Suprapubic skin (tissue), 4 donors: ENCODE data around the gene HPGDS. TPM values are rescaled to one million over a fixed set of nuclear protein-coding genes. Genes with fewer than 3 reads are reported as not detected.

Source experiments
- DNase-seq, 2 donors: peaks; one replicate each; pipeline ENCODE4 v3.0.0-alpha.2; 2019; ENCODE audit warnings: low spot score in 2 of 2
- H3K27ac ChIP-seq: fragments of 200-600 bp; sonication (generic); one replicate; pipeline ENCODE4 v1.5.1; 2019
- H3K27me3 ChIP-seq: fragments of 200-600 bp; sonication (generic); one replicate; pipeline ENCODE4 v1.5.1; 2019
- H3K36me3 ChIP-seq: fragments of 200-600 bp; sonication (generic); one replicate; pipeline ENCODE4 v1.5.1; 2019
- H3K4me1 ChIP-seq: fragments of 200-600 bp; sonication (generic); one replicate; pipeline ENCODE4 v1.5.1; 2019
- H3K4me3 ChIP-seq: fragments of 200-600 bp; sonication (generic); one replicate; pipeline ENCODE4 v1.5.1; 2019; ENCODE audit warnings: mild to moderate bottlenecking
- H3K9me3 ChIP-seq: fragments of 200-600 bp; sonication (generic); one replicate; pipeline ENCODE4 v1.5.1; 2019
- CTCF ChIP-seq, 2 donors: fragments of 200-600 bp in 1 of 2; fragments of 450-650 bp in 1 of 2; sonication (generic) in 1 of 2; IDR thresholded peaks; one replicate each; pipeline ENCODE4 v1.5.1; 2016 to 2019; ENCODE audit warnings: antibody characterized with exemption in 2 of 2, mild to moderate bottlenecking in 1 of 2, moderate library complexity in 1 of 2
- EP300 ChIP-seq: sonication (generic); formaldehyde crosslinking; IDR thresholded peaks from one replicate; pipeline ENCODE4 v1.6.1; 2017; ENCODE audit warnings: antibody characterized with exemption
- POLR2A ChIP-seq, 2 donors: fragments of 450-650 bp; IDR thresholded peaks; one replicate each; pipeline ENCODE4 v1.6.1; 2017; ENCODE audit warnings: antibody characterized with exemption in 2 of 2, mild to moderate bottlenecking in 2 of 2, moderate library complexity in 2 of 2
- POLR2AphosphoS5 ChIP-seq, 3 donors: sonication (generic); formaldehyde crosslinking; IDR thresholded peaks; one replicate each; pipeline ENCODE4 v1.6.1; 2017; ENCODE audit warnings: antibody characterized with exemption in 3 of 3
- WGBS: methylation state at CpG from one replicate; pipeline ENCODE4 v1.1.5; 2018; 5-methylcytosine and 5-hydroxymethylcytosine counted together
- total RNA-seq, 4 donors: library from RNA; depleted of rRNA; stranded (reverse); fragments of >200 nt; gene quantifications; one replicate each; pipeline ENCODE4 v1.1.0, GENCODE V29; 2016

HPGDS gene
- total RNA-seq, 4 donors from 2014 or later: 1.8 to 4.8 (median 2.3) TPM

DNA sequence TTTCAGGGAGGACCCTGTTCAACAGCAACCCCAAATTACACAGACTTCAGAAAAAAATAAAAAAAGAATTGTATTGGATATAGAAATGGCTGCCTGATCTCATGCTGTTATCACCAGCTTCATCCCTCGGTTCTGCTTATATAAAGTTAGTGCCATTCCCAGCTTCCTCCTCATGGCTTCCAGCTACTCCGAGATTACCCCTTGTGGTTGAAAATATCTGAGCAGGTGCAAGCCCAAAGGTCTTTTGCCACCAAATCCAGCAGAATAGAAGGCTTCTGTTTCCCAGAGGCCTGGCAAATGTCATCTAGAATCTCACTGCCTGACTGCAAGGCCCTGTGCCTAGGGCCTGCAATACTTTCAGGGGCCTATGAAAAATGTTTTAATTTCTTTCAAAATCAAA, 13.8 kb upstream of the HPGDS start:
- 85% methylated on average over 2 of the region's 2 CpGs for WGBS
- H3K4me1 ChIP-seq: no peaks in the 10 kb centered on the region
- no peak overlapping the region for H3K4me3 ChIP-seq
- no peak overlapping the region for H3K27ac ChIP-seq
- DNase-seq: no peak
- H3K9me3 ChIP-seq: no peaks in the 10 kb centered on the region
- no peaks in the 10 kb centered on the region for H3K27me3 ChIP-seq
- TF ChIP-seq CTCF (IDR thresholded peaks at IDR 0.05) (no peak), EP300 (no peak), POLR2AphosphoS5 (IDR thresholded peaks at IDR 0.05) (no peak), POLR2A (IDR thresholded peaks at IDR 0.05) (no peak)
- no peaks in the 10 kb centered on the region for H3K36me3 ChIP-seq

DNA sequence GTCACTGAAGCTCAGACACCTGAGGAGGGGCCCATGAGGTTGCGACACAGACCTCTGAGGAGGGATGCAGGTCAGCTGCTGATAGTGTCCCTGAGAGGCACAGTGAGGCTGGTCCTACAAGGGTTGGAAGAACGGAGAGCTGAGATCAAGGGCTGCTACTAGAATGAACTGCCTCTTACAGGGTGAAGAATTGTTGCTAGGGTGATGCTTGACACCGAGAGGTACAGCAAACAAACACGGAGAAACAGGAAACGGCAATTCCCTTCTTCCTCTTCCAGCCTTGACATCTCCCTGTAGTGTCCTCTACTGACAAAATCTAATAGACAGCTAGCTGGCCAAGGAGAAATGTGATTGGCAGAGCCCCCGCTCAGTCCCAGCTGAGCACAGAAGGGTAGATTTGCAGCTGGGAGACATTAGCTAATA, 11.8 kb upstream of the HPGDS start:
- no peak for TF ChIP-seq CTCF (IDR thresholded peaks at IDR 0.05)
- TF ChIP-seq POLR2A (IDR thresholded peaks at IDR 0.05): no peak
- no peak for TF ChIP-seq EP300
- no peak for TF ChIP-seq POLR2AphosphoS5 (IDR thresholded peaks at IDR 0.05)
- H3K27me3 ChIP-seq: no peaks in the 10 kb centered on the region
- WGBS: 70% methylated on average over 6 of the region's 6 CpGs
- H3K36me3 ChIP-seq: no peaks in the 10 kb centered on the region
- H3K4me1 ChIP-seq: no peaks in the 10 kb centered on the region
- DNase-seq: no peak
- no peaks in the 10 kb centered on the region for H3K9me3 ChIP-seq
- no peak overlapping the region for H3K4me3 ChIP-seq
- no peak overlapping the region for H3K27ac ChIP-seq

- H3K27me3 ChIP-seq: no peaks in the 10 kb centered on the region
- no peak for DNase-seq
- no peak overlapping the region for H3K27ac ChIP-seq
- no peaks in the 10 kb centered on the region for H3K36me3 ChIP-seq
- 95% methylated on average over 2 of the region's 2 CpGs for WGBS
- no peaks in the 10 kb centered on the region for H3K4me1 ChIP-seq
- H3K9me3 ChIP-seq: no peaks in the 10 kb centered on the region
- H3K4me3 ChIP-seq: no peak overlapping the region
- TF ChIP-seq POLR2AphosphoS5 (IDR thresholded peaks at IDR 0.05): no peak
- TF ChIP-seq POLR2A (IDR thresholded peaks at IDR 0.05): no peak
- no peak for TF ChIP-seq EP300
- TF ChIP-seq CTCF (IDR thresholded peaks at IDR 0.05): no peak
Measured at GRCh38 chr4:94352996-94353395, 10.4 kb upstream of the HPGDS start.

- Histone ChIP-seq H3K4me3 (no peak overlapping the region), H3K4me1 (no peaks in the 10 kb centered on the region), H3K27ac (no peak overlapping the region), H3K36me3 (no peaks in the 10 kb centered on the region), H3K9me3 (no peaks in the 10 kb centered on the region), H3K27me3 (no peaks in the 10 kb centered on the region)
- DNase-seq: no peak
- WGBS: 52% methylated on average over 4 of the region's 4 CpGs
- no peak for TF ChIP-seq EP300
- TF ChIP-seq CTCF (IDR thresholded peaks at IDR 0.05): no peak
- no peak for TF ChIP-seq POLR2A (IDR thresholded peaks at IDR 0.05)
- TF ChIP-seq POLR2AphosphoS5 (IDR thresholded peaks at IDR 0.05): no peak
Measured at GRCh38 chr4:94352163-94352562, 9.5 kb upstream of the HPGDS start.

DNA sequence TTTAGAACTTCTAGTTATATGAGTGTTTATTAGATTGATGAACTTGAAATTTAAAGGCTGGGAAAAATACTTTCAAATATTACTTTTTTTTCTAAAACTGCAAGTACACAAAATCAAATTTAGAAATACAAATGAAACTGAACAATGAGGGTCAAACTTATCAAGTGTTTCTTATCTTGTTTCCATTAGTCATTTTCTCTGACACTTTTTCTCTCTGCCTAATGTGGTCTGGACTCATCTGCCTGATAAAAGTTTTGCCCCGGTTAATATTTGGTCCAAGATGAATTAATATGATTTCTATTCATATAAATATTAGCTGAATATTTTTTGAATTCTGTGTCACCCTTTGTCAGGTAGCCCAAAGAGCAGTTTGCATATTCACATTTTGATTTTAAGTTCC, 8.7 kb upstream of the HPGDS start:
- Histone ChIP-seq H3K4me1 (no peaks in the 10 kb centered on the region), H3K27ac (no peak overlapping the region), H3K9me3 (no peaks in the 10 kb centered on the region), H3K4me3 (no peak overlapping the region), H3K27me3 (no peaks in the 10 kb centered on the region), H3K36me3 (no peaks in the 10 kb centered on the region)
- DNase-seq: no peak
- TF ChIP-seq POLR2AphosphoS5 (IDR thresholded peaks at IDR 0.05): no peak
- TF ChIP-seq CTCF (IDR thresholded peaks at IDR 0.05): no peak
- no peak for TF ChIP-seq POLR2A (IDR thresholded peaks at IDR 0.05)
- TF ChIP-seq EP300: no peak
- WGBS: 84% methylated on average over 1 of the region's 1 CpG
